ENCODE measurements around the gene DENND4A.
A peak's percentile ranks its signal among the peaks of the same experiment; 100 is the strongest.

The DENND4A gene

DNA sequence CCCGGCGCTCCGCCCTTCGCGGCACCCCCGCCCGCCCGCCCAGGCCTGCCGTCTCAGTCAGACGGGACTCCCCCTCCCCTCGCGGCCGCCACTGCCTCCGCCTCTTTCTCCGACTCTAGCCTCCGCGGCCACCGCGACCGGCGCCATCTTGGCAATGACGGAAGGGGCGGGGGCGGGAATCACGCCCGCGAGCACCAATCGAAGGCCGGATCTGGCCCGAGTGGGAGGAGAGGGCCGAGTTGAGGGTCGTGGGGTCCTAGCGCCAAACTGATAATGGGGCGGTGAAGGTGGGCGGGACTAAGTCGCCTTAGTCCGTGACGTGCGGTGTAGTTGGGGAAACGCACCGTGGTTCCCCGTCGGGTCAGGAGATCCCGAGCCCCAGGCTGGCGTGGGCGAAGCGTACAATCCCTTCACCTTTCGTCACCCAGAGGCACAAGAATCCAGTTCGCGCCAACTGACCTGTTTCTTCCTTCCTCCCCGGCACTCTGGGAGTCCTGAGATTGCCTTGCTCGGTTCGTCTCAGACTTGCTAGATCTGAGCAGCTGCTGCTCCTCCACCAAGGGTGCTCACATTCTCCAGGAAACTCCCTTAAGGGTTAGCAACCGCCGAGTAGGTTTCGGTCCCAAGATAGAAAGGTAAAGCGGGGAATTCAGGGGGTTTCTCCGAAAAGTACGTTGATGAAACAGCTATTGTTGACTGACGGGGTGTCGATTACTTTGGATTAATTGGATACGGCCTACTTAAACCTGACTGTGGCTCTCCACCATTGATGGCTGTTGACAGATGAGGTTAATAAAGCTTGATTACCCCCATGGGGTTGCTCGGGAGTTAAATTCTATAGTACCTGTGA lies at the start of gene DENND4A:
DENND4A (minus strand) TSS at position 156 of the 850 bp plus-strand sequence. CDS start 35,843 bp downstream, outside the sequence.
- peak; percentile 100 for DNase-seq

DNA sequence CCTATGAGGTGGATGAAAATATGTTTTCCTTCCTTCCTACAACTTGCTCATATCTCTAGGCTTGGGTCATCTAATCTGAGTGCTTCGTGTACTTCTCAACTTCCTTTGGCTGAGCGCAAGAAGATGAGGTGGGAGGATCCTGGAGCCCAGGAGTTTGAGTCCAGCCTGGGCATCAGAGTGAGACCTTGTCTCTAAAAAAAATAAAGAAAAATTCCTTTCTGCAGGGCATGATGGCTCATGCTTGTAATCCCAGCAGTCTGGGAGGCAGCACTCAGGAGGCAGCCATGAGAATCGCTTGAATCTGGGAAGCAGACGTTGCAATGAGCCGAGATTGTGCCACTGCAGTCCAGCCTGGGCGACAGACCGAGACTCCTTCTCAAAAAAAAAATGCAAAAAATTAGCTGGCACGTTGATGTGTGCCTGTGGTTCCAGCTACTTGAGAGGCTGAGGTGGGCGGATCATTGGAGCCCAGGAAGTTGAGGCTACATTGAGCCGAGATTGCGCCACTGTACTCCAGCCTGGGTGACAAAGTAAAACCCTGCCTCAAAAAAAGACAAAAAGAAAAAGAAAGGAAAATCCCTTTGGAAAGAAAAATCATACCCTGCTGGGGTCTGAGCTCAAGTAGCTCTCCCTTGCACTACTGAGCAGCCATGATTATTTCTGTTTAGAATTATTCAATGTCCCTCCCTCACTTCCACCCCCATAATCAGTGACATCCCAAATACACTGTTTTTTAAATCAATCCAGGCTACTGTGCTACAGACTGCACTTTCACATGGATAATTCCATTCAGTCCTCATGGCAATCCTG lies 49.2 kb upstream of the DENND4A start:
- peak; percentile 55 to 69 for DNase-seq

DNA sequence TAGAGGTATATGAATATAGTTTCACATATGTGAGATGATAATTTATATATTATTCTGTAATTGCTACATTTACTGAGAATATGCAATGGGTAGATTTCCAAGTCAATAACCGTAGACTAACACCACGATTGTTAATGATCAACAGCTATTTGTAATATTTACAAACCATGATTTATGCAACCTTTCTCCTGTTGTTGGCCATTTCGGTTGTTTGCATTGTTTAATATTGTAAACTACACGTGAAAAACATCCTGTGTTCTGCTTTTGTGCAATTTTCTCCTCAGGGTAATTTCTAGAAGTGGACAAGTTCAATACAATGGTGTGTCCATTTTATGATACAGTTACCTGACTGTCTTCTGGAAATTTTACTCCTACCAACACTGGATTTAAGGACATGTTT lies 47.9 kb upstream of the DENND4A start:
- DNase-seq = no peak

DNA sequence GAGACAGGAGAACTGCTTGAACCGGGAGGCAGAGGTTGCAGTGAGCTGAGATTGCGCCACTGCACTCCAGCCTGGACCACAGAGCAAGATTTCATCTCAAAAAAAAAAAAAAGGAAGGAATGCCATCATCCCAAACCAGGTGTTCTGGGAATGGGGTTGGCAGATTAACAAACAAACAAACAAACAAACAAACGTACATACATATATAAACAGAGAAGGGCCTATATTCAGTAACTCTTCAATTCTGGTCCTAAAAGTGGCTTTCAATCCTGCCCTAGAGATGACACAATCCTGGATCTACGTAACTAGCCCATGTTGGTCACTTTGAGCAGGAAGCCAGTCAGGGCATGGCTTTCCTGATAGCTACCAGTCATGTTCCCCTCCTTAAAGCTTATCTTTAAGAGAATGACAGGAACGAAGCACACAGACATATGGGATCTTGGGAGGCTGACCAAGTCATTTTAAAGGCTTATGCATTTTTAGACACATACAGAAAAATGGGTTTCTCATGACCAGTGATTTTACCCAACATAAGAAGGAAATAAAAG lies 47.3 kb upstream of the DENND4A start:
- DNase-seq = peak; percentile 31 to 53

DNA sequence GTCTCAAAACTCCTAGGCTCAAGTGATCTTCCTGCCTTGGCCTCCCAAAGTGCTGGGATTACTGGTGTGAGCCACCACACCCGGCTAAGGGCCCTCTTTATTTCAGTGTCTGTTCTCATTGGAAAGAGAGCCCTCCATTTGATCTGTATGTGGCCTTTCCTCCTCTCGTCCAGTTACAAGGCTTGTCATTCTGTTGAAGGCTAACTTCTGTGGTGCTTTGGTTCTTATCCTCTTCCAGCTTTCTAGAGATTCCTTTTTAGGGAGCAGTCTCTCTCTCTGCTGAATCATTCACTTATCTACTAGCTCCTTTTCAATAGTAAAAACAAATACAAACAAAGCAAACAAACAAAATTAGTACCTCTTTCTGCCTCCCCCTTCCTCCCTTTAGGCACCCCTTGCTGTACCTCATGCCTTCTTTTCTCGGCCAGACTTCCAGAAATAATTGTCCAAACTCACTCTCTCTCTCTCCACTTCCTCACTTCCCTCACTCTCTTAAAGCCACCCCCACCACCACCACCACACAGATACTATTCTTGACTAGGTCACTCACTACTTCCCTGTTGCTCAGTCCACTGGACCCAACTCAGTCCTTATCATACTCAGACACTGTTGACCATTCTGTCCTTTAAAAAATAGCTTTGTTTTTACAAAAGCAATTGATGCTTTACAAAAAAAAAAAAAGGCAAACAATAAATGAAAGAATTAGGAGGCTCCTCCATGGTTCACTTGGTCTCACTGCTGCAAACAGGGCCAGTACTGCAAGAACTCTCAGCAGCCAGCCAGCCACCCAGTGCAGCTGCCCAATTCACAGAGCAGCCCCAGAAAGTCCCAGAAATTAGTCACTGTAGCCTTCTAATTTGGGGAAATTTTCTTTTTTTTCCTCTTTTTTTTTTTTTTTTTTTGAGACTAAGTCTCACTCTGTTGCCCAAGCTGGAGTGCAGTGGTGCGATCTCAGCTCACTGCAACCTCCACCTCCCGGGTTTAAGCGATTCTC lies 45.5 kb upstream of the DENND4A start:
- DNase-seq = peak; percentile 72 to 83

DNA sequence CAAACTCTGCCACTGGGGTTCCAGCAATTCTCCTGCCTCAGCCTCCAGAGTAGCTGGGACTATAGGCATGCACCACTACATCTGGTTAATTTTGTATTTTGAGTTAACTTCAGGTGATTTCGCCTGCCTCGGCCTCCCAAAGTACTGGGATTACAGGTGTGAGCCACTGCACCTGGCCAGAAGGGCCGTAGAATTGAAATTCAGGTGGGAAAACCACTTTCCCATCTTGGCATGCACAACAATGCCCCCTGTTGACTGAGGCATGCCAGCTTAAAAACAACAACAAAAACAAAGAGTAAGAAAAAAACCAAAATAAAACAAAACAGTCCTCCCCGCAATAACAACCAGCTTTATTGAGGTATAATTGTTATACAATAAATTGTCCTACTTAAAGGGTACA lies 44.6 kb upstream of the DENND4A start:
- DNase-seq = no peak

DNA sequence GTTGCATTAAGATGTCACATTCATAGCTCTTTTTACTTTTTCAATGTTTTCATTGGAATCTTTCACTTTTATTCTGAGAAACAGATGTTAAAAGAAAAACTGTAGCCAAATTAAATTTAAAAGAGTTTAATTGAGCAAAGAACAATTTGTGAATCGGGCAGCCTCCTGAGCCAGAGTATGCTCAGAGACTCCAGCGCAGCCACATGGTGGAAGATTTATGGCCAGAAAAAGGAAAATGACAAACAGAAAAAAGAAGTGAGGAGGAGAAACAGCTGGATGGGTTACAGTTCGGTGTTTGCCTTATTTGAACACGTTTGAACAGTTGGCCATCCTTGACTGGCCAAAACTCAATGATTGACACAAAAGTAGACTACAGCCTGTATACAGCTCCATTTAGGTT lies 43.4 kb upstream of the DENND4A start:
- DNase-seq = no peak

DNA sequence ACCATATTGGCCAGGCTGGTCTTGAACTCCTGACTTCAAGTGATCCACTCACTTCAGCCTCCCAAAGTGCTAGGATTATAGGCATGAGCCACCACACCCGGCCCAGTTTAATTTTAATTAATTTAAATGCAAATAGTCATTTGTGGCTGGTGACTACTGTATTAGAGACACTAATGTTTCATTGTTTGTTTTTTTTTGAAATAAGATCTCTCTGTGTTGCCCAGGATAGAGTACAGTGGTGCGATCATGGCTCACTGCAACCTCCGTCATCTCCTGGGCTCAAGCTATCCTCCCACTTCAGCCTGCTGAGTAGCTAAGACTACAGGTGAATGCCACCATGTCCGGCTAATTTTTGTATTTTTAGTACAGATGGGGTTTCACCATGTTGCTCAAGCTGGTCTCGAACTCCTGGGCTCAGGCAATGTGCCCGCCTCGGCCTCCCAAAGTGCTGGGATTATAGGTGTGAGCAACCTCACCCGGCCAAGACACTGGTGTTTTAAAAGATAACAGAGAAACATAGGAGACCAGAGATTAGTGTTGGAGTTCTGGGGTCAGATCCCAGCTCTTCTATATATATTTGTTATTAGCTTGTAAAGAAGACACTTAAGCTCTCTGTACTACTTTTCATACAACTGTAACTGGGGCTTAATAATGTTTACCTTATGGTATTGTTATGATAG lies 42.6 kb upstream of the DENND4A start:
- no peak for DNase-seq

DNA sequence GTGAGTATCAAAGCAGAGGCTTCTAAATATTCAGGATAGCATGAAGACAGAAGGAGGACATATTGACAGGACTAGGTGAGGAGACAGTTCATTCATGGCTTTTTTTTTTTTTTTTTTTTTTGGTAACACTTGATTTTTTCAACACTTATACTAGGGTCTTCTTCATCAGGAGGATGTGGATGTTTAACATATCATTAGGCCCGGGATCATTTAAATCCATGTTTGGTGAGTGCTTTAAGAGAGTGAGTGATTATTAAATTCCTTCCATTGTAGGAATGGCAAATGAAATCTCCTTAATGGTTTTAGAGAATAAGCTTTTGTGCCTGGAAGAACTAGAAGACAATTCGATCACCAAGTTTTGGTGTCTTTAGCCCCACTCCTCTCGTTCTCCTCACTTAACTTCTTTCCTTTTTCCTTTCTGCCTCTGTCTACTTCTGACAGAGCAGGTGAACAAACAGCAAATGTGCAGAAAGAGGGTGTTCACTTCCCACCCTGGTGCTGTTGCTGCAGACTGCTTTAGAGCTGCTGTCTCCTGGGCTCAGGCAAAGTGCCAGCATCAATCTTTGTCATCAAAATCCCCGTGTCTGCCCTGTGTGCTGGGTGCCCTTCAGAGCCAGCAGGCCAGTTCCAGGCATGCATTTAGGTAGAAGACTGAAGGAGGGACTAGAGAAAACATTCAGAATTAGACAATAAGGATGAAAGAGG lies 41.6 kb upstream of the DENND4A start:
- DNase-seq = peak in 1 of 2 donors; percentile 12

DNA sequence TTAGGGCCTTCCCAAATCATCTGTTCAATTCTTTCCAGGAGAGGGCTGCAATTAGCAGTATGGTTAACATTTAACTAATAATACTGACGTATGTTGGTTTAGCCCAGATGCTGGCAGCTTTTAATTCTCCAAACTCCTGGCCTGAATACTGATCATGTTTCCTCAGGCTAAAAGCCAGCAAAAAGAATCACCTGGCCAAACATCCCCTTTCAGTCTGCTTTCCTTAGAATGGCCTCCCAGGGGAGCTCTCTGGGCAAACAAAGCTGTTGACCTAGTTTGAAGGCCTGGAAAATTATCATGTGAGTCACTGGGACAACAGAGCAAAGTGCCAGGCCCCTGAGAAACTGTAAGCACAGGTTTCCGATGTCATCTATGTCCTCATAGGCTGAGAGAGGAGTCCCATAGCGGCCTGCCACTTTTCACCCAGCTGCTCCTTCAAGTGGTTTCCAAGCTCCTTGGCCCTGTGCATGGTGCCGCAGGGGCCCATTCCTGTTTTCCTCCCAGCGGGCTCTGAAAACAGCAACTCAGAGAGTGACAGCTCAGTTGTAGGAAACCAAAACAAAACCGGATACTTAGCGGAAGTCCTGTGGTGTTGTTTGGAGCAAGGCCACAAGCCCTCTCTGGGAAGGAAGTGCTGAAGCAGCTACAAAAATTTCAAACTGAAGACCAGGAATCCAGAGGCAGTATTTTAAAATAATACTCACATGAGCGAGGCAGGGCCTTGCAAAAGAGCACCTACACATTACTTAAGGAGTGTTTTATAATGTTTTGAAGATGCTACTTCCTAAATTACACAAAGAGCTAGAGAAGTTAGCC lies 40.7 kb upstream of the DENND4A start:
- DNase-seq = peak; percentile 75 to 82

DNA sequence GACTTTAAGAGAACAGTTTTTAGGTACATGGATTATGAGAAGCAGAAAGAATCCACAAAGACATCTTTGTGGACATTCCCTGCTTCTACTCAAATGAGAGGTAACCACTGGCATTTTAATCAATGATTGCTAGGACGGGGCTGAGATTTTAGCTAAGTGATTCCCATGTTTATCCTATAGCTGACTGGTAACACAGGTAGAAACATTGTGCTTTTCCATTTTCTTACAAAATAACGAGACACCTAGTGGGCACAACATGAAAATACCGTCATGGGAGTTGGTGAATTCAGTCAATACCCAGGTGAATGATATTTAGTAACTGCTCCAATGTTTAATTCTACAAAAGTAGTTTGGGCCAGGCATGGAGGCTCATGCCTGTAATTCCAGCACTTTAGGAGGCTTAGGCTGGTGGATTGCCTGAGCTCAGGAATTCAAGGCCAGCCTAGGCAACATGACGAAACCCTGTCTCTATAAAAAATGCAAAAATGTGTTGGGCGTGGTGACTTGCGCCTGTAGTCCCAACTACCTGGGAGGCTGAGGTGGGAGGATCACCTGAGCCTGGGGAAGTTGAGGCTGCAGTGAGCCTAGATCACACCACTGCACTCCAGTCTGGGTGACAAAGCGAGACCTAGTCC lies 37.2 kb upstream of the DENND4A start:
- no peak for DNase-seq

DNA sequence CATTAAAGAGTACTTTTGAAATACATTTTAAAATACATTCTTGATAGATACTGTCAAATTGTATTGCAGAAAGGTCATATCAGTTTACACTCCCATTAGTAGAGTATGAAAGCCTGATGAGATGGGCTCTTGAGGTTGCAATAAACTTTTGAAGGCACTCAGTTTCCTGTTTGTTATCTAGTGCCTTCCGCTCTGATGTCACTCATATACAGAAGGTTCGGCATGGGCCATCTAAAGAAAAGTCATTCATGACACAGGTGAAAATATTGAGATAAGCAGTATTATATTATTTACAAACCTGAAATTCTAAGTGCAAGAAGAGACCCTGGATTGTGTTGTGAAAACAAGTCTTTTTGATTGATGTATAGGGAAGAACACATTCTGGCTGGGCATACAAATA lies 36.5 kb upstream of the DENND4A start:
- no peak for DNase-seq

DNA sequence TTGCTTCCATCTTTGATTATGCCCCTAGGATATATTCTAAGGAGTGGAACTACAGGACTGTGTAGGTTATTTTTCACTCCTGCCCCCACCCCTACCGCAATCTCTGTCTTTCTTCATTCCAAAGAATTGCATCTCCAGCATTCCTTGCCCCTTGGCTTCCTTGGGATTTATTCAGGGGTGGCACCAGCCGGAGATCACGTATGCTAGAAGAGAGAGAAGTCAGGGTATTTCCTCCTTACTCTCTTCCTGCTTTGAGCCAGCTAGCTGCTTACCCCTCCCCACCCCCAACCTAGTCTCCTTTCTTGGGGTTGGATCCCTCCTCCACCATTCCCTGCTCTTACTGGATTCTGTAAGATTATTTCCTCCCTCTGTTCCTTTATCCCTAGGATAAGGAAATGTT lies 35.0 kb upstream of the DENND4A start:
- DNase-seq = no peak

DNA sequence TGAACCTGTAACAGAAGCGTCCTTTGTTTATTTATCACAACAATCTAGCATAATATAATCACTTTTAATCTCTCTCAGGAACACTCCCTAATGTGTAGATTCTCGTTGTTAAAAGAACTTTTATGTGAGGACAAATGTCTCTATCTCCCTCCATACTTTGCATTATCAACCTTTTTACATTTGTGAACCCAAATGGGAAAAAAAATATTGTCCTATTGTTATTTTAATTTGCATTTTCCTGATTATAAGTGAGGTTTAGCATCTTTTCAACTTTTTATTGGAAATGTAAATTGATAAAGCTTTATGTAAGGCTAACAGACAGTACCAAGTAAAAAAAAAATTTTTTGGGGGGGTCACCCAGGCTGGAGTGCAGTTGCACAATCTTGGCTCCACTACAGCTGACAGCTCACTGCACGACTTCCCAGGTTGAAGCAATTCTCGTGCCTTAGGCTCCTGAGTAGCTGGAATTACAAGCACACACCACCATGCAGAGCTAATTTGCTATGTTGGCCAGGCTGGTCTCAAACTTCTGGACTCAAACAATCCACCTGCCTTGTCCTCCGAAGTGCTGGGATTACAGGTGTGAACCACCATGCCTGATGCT lies 33.0 kb upstream of the DENND4A start:
- no peak for DNase-seq

DNA sequence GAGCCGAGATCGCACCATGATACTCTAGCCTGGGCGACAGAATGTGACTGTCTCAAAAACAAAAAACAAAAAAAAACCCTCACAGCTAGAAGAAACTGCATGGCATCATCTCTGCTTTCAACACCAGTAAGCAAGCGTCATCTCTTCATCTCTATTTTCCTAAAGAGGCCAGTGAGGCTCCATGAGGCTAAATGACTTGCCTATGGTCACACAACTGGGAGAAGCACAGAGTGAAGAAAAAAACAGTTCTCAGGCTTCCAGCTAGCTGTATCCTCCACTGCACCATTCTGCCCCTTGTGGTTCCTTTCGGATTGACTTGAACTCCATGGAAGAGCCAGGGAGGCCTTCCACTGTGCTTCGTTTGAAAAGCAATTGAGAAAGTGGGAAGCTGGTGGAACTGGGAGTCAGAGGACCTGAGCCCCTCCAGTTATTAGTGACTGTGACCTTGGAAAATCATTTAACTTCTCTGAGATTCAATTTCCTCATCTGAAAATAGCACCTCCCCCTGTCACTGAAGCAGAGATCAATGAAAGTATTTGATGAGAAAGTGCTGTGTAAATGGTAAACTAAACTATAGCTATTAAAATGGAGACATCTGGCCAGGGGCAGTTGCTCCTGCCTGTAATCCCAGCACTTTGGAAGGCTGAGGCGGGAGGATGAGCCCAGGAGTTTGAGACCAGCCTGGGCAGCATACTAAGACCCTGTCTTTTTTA lies 32.1 kb upstream of the DENND4A start:
- DNase-seq = peak; percentile 52 to 73

DNA sequence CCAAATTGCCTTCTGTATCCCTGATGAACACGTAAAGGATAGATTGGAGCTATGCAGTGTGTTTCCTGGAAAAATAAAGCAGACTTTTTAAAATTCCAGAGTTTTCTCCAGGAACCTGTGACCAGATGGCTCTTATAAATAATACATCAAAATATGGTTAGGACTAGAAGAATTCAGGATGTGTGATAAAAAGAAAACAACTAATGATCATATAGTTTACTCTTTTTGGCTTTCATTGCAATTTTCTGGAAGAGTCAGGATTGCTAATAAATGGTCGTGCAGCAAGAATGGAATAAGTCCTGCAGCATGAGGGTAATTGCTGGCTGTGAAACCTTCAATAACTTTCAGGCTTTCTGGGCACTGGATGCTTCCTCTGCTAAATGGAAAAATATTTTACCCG lies 30.2 kb upstream of the DENND4A start:
- DNase-seq = no peak

DNA sequence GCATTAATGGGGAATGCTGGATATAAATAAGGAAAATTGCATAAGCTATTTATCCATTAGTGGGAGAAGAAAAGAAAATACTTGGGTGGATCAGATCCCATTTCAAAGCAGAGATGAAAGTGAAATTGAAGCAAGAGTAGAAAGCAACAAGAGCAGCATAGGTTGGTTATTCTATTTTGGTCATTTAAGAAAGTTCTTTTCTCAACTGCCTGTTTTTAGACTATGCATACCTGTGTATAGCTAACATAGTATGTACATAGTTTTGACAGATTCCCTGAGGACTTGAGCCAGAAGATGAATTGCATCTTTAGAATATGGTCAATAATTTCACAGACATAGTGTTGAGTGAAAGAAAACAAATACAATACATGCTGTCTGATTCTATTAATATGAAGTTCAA lies 29.0 kb upstream of the DENND4A start:
- no peak for DNase-seq

DNA sequence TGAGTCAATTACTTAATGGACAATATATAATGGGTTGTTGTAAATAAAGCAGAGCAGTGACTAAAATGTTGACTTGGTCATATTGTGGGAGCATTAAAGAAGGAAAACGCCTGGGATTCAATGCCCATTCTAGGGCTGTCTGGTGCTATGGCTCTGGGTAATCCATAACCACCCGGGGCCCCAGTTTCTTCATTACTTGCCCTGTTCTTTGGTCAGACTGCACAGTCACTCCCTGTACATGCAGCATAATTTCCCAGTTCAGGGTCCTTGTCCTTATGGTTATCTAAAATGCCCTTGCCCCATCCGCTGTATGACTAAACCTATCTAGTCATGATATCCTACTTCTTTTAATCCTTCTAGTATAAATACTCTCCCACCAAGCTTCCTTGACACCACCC lies 27.5 kb upstream of the DENND4A start:
- DNase-seq = peak in 1 of 2 donors; percentile 24

Data from inflammatory macrophage treated with lipopolysaccharide for 1 hour (primary cell).